ENCODE results near the gene IGFBP4.

DNA sequence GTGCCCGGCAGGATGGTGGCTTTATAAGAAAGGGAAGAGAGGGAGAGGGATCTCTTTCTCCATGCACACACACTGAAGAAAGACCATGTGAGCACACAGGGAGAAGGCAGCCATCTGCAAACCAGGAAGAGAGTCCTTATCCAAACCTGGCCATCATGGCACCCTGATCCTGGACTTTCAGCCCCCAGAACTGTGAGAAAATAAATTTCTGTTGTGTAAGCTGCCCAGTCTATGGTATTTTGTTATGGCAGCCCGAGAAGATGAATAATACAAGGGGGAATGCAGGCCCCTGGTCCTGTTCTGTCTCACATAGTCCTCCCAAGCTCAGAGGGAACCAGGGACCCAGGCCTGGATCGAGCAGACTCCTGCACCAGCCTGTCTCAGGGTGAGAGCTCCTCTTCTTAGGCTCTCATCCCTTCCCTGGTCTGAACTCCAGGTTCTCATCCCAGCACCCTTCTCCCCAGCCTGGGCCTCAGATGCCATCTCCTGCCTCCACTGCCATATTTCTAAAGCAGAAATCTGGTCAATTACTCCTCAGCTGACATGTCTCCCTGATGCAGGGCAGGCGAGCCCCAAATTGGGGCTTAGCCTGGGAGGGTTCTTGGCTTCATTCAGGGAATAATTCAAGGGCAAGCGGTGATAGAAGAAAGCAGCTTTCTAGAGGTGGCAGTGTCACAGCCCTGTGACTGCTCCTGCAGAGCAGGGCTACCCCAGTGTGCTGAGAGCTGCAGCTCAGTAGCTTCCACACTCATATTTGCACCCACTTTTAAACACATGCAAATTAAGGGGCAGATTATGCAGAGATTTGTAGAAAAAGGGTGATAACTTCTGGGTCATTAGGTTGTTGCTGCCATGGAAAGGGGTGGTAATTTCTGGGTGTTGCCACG is 28.8 kb downstream of the IGFBP4 start:
- TF ChIP-seq POLR2A (IDR thresholded peaks at IDR 0.05), result no peak
- TF ChIP-seq, protein P1, sequence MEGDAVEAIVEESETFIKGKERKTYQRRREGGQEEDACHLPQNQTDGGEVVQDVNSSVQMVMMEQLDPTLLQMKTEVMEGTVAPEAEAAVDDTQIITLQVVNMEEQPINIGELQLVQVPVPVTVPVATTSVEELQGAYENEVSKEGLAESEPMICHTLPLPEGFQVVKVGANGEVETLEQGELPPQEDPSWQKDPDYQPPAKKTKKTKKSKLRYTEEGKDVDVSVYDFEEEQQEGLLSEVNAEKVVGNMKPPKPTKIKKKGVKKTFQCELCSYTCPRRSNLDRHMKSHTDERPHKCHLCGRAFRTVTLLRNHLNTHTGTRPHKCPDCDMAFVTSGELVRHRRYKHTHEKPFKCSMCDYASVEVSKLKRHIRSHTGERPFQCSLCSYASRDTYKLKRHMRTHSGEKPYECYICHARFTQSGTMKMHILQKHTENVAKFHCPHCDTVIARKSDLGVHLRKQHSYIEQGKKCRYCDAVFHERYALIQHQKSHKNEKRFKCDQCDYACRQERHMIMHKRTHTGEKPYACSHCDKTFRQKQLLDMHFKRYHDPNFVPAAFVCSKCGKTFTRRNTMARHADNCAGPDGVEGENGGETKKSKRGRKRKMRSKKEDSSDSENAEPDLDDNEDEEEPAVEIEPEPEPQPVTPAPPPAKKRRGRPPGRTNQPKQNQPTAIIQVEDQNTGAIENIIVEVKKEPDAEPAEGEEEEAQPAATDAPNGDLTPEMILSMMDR (IDR thresholded peaks at IDR 0.05), result no peak

All from heart left ventricle (tissue), 13 donors.